ENCODE measurements around the gene THRB.
"Not testable (repeated sequence)": the region's sequence is repeated elsewhere in the genome, so short reads cannot be mapped to it uniquely, and the experiment has no call there.

The THRB gene

DNA sequence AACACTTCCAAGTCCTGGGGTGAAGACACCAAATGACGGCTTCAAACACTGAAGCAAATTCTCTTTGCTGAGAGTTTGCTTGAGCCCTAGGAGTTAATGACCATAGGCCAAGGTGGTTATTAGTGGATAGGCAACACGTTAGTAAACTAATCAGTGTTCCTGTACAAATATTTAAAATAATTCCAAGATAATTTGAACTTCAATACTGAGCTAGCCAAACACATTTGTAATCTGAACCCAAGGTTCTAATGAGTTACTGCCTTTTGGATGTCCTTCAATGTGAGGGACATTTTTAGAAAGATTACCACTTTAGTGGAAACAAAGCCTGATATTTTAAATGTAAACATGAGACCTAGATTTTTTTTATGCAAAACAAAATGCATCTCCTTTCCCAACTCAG, 94.6 kb downstream of the THRB start:
- DNase-seq, result no peak

- no peak for DNase-seq
Measured at GRCh38 chr3:24399614-24400013, 95.0 kb downstream of the THRB start.

DNA sequence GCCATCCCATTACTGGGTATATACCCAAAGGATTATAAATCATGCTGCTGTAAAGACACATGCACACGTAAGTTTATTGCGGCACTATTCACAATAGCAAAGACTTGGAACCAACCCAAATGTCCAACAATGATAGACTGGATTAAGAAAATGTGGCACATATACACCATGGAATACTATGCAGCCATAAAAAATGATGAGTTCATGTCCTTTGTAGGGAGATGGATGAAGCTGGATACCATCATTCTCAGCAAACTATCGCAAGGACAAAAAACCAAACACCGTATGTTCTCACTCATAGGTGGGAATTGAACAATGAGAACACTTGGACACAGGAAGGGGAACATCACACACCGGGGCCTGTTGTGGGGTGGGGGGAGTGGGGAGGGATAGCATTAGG, 95.9 kb downstream of the THRB start:
- not testable (repeated sequence) for DNase-seq

DNA sequence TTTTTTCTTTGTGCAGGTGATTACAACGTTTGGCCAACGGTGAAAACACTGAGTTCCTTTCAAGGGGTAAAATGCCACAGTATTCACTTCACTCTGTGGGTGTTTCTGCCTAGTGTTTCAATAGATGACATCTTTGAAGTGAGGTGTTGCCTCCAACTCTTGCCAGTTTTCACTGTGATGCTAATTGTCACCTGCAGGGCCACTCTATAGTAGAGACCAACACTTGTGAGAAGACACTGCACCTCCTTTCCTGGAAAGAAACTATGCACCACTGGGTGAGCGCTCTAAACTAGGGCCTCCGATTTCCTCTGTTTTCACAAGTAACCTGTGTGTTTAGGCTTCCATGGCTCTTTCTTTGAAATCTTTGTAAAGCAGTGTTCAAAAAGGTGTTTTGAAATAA, 98.3 kb downstream of the THRB start:
- DNase-seq, result no peak

DNA sequence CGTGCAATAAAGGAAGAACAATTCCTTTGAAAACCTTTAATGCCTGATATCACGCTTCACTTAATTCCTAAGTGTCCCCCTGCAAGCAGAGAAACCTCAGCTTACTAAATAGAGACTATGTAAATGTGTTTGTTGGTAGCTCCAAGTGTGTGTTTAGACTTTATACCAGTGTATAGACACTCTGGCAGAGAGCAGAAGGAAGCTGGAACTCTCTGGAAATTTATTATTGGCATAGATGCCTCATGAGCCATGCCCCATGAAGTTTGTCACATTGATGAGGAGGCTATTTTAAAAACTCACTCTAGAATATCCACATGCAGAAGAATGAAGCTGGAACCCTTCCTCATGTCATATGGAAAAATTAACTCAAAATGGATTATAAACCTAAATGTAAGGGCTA, 99.9 kb downstream of the THRB start:
- DNase-seq, result no peak

GRCh38 chr3:24393316-24393715, 101.3 kb downstream of the THRB start:
- DNase-seq, result no peak

DNA sequence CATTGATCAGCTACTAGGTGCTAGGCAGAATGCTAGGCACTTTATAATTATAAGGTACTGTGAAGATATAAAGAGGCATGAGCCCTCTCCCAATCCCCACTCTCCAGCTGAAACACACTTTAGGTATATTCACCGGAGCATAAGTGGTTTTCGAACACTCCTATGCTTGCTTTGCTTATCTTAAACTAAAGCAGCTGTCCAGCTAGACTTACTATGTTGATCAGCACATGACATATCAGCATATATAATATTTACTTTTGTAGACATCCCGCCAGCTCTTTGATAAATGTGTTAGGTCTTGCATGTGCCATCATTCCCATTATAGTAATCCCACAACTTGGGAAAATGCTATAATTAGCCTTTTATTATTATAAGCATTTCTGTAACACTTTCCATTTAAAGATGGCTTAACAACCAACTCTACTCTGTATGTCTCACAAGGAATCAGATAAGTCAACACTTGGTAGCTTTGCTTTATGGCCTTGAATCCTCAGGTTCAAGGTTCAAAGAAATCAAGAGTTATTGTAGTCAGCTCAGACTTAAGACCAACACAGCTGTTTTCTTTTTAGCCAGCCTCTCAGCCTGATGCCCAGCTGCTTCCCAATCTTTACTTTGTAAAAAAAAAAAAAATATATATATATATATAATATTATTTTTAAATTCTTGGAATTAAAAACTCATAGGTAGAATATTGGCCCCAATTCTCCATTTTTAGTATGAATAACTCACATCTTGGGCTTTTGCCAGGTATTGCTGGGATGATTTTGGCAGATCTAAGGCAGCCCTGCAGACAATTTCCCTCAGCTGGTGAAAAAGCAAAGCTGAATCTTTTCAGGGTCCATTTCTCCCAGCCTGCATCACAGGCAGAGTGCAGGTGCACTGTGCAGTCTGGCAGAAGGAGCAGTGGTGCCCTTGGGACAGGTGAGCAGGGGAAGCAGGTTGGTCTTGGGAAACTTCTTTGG, 104.2 kb downstream of the THRB start:
- no peak for DNase-seq

DNA sequence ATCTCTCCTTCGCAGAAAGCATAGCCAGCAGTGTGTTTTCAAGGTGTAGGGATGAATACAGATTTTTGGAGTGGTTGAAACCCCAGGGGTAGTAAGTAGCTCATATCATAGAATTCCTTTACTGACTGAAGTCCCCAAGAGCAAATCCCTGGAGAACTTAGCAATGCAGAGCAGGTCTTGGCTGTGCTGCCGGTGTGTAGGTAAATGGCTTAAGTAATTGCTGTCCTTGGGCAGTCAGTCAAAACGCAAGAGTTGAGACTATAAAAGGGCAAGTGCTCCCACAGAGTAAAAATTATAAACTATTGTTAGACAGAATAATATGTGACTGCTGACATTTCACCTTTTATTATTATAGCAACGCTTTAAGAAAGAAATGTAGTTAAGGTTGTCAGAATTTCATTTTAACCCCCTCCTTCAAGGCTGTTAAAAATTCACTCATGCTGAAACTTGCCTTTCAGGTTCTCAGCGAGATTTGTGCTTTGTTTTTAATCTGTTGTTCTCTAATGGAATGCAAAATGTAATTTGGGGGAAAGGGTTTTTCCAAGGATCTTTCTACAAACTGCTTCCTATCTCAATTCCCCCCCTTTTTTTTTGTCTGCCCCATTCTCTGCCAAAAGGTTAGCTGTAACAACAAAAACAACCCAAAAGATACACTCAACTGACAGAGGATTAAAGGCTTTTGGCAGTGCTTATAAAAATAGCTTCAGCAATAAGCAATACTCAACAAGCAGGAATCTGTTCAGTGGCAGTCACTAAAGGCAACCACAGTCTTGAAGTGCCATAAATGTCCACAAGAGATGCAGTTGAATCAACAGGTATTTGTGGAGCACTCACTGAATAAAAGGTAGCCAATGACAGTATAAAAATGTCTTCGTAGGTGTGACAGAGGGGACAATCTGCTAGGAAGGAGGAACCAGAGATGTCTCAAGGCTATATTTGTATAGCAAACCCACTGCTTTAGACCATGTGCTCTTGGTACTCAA, 105.3 kb downstream of the THRB start:
- no peak for DNase-seq

DNA sequence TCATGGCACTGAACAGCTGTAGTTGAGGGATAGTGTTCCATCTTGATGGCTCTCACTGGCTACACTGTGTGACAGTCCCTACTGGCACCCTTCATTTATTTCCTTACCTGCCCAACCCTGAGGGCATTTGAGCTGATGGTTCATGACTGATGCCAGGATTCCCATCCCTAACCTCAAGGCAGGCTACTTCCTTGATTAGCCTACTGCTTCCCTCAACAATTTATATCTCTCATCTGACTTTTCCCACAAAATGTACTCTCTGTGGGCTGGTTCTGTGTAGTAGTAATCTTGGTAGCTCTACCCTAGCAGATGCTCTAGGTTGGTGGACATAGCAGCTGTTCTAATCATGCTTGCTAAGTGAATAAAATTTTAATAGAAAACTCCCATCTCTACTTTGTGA, 106.0 kb downstream of the THRB start:
- no peak for DNase-seq

DNA sequence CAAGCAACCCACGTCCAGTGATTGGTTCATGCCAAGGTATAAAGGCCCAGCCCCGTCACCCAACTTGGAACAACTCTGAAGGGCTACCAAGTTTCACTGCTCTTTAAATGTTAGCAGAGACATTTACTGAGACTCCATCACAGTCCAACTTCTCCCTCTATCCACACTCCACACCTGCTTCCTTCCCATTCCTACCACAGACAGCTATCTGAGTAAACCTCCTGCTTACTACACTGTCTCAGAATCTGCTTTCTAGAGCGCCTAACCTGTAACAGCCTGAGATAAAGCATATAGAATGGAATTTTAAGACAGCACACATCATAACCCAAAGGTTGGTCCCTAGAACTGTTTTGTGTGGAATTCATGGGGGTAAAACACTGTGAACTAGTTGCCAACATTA, 106.5 kb downstream of the THRB start:
- DNase-seq, result no peak

GRCh38 chr3:24387493-24387892, 107.2 kb downstream of the THRB start:
- DNase-seq, result no peak

GRCh38 chr3:24387000-24387399, 107.7 kb downstream of the THRB start:
- no peak for DNase-seq

GRCh38 chr3:24386458-24386857, 108.2 kb downstream of the THRB start:
- DNase-seq, result no peak

- DNase-seq, result no peak
Measured at GRCh38 chr3:24385012-24385615, 109.5 kb downstream of the THRB start.

DNA sequence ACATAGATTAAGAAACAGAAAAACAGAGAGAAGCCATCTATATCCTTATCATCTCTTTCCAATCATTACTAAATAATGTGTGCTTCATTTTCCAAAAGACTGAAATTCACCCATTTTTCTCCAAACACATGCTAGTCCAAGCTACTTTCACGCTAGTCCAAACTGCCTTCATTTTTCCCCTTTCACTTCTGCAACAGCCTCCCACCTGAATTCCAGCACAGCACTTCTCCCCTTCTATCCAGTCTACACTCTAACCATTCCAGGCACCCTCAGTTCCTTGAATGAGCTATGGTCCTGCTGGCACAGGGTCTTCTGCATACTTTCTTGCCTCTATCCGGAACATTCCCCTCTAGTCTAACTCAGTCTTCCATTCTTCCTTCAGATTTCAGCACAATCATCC, 112.0 kb downstream of the THRB start:
- no peak for DNase-seq

DNA sequence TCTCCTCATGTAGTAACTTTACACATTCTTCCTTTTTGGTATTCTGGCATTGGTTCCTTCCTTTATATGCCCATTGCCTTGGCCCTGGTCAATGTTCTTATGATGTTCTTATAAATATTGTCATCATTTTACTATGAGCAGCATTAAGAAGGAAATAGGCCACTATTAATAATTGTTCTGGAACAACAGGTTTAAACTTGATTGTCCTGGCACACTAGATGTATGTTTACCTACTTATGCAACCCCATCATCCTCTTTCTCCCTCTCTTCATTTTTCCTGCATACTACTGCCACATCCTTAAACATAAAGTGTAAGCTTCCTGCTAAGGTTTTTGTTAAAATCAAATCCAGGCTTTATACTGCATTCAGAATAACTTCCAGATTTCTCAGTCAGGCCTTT, 114.7 kb downstream of the THRB start:
- no peak for DNase-seq

GRCh38 chr3:24378313-24378712, 116.3 kb downstream of the THRB start:
- no peak for DNase-seq

GRCh38 chr3:24377218-24377993, 117.2 kb downstream of the THRB start:
- DNase-seq, result no peak

DNA sequence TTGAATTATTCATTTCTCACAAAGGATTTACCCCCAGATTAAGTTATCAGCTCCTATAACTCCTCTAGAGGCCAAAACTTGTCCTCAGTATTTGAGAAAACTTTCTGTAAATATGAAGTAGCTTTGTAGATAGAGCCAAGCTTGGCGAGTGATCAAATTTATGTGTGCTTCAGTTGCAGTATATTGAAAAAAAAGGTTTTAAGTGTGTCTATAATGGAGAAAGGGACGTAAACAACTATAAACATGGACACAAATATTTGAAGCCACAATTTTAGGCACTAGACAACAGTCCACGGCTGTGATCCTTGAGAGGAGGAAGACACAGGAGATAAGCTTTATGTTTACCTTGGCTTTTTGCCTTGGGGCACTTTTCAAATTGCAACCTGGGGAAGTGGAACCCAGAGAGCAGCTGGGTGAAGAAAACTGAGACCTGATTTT, 118.7 kb downstream of the THRB start:
- DNase-seq, result no peak

- no peak for DNase-seq
Measured at GRCh38 chr3:24374801-24375200, 119.8 kb downstream of the THRB start.

GRCh38 chr3:24373198-24373959, 121.3 kb downstream of the THRB start:
- DNase-seq, result no peak
